ENCODE results near the gene TXNRD2.
A peak's percentile ranks its signal among the peaks of the same experiment; 100 is the strongest.

TXNRD2 gene

DNA sequence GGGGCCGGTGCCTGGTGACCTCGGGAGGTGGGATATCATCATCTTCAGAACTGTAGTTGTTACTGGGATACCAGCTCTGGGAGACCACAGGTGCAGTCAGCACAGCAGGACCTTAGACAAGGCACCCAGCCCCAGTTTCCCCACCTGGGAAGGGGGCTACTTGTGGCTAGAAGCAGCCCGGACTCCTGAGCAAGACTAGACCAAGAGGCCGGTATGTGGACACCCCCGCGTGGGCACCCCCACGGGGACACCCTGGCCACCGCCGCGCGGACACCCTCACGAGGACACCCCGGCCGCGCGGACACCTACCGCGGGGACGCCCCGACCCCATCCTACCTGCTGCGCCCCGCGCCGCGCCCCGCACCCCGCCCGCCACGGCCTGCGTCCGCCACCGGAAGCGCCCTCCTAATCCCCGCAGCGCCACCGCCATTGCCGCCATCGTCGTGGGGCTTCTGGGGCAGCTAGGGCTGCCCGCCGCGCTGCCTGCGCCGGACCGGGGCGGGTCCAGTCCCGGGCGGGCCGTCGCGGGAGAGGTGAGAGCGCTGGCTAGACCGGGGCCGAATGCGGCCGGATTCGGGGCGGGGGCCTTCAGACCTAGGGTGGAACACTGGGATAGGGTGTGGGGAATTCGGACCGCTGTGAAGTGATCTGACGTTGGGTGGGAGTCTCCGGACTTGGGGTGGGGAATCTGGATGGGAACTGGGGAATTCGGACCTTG lies at the start of gene TXNRD2, which contains the start of gene COMT:
TSS of gene TXNRD2 (minus strand) at position 454 of the 718 bp plus-strand sequence. CDS start at position 439, 15 bp downstream.
TSS of gene COMT (plus strand) at position 408 of the 718 bp plus-strand sequence. CDS start 20,755 bp downstream, outside the sequence.
- peak; percentile 75 for DNase-seq (ENCODE audit: low spot score)

GRCh38 chr22:19991395-19991644 lies 49.7 kb upstream of the TXNRD2 start:
- DNase-seq (ENCODE audit: low spot score) = no peak

DNA sequence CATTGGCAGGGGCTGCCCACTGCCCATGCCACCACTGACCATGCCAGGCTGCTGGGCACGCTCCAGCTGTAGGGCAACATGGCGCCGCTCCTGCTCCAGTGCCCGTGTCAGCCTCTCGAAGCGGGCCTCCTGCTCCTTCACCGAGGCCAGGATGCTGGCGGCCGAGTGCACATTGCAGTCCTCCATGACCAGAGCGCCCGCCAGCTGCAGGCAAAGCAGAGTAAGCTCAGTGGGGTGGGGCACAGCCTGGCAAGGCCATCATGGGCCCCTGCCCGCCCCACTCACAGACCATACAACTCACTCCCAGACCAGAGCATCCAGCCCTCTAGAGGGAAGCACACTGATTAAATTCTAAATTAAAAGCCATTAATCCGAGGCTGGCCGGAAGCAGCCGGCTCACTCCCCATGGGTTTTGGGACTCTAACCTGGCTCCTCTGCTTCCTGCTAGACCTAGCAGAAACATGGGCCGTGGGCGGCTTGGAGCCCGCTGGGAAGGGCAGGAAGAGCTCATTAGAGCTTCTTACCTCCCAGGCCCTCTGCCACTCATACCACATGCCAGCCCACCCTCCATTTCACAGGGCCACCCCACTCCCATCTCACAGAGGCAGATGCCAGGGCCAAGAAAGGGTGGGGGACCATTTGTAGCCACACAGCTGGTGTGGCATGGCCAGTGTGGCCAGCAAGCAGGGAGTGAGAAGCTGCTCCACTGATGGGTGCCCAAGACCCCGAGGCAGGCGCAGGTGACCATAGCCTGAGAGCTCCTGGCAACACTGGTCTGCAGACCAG lies 49.2 kb upstream of the TXNRD2 start:
- DNase-seq (ENCODE audit: low spot score) = no peak

GRCh38 chr22:19990188-19990587 lies 48.6 kb upstream of the TXNRD2 start:
- DNase-seq (ENCODE audit: low spot score) = no peak

- DNase-seq (ENCODE audit: low spot score) = no peak
Measured at GRCh38 chr22:19989725-19990067, 48.1 kb upstream of the TXNRD2 start.

GRCh38 chr22:19988965-19989724 lies 47.5 kb upstream of the TXNRD2 start:
- no peak for DNase-seq (ENCODE audit: low spot score)

DNA sequence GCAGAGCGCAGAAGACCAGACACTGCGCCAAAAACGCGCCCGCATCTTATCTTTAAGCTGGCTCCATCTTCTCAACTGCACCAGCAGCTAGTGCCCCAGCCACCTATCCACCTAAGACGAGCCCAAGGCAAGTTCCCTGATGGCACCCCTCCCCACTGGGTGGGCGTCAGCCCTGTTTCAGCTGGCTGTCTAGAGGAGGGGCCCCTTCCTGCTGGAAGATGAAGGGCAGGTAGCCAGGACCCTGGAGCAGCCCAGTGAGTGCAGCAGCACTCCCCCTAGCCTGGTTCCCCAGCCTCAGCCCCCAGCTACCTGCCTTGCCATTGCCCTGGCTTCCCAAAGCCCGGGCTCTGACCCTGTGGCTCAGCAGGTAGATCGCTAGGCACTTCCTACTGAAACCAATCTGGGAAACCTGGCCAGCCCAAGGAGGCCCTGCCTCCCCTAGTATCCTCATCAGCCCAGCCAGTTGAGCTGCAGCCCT lies 46.8 kb upstream of the TXNRD2 start:
- DNase-seq (ENCODE audit: low spot score) = no peak

DNA sequence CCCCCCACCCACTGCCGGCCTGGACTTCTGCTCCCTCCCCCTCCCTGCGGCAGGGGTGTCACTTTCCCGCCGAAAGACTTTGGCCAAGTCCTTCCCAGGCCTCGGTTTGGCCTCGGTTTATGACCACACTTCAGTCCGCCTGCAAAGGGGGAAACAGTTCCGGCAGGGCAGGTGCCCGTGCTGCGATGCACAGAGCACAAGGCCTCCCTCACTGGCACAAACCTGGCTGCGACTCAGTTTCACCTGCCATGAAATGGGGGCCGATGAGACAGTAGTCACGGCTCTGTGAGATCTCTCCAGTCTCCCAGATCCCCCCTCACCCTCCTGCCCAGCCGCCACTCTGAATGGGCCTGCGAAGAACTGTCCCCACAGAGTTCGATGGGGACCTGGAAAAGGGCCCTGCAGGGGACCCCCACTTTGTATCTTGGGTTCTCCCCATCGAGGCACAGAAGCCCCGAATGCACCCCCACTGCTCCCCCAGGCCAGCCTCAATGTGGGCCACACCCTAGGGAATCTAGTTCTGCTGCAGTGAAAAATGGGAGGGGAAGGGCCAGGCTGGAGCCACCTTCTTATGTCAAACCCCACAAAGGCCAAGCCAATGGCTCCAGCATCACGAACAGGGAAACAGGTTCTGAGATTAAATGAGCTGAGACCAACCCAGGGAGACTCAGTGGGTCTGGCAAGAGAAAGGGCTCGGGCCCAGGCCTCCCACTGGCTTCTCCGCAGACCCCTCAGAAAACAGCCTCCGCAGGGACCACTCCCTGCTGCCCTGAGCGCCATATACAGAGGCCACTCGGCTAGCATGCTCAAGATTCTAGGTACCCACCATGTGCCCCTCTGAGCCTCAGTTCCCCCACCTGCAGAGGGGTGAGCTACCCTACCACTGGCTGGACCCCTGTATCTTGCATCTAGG lies 46.0 kb upstream of the TXNRD2 start:
- DNase-seq (ENCODE audit: low spot score) = no peak

DNA sequence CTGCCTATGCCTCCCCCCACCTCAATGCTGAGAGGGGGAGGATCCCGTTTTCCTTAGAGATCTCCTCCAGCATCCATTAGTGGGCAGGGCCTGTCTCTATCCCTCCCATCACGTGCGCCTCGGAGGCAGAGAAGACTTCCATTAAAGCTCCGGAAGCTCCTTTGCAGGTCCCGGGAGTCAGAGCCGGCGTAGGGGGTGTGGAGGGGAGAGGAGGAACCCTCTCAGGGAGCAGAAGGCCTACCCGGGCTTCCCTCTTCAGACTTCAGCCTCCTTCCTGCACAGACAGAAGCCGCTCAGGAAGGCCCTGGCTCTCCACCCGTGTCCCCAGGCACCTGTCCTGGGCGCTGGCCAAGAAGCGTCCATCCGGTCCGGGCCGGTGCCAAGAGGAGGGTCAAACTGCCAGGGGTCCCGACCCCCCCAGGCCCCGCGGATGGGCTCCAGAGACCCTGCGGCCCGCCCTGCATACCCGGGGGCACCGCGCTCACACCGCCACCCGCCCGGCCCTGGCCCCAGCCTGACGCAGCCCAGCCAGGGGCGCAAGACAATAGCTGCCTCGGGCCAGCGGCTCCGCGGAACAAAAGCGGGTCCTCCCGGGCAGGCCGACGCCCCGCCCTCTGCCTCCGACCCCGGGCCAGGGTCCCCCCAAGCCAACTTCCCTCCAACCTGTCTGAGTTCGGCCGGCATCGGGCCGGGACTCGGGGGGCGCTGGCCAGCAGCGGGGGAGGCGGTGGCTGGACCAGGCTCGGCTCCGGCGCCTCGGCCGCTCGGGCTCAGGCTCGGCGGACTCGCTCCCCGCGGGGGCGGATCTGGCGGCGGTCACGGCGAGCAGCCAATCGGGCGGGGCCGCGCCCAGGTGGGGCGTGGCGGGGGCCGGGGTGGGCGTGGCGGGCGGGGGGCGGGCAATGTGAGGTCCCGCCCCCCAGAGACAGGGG lies 45.1 kb upstream of the TXNRD2 start:
- peak; percentile 84 for DNase-seq (ENCODE audit: low spot score)

GRCh38 chr22:19986011-19986409 lies 44.4 kb upstream of the TXNRD2 start:
- DNase-seq (ENCODE audit: low spot score) = no peak

DNA sequence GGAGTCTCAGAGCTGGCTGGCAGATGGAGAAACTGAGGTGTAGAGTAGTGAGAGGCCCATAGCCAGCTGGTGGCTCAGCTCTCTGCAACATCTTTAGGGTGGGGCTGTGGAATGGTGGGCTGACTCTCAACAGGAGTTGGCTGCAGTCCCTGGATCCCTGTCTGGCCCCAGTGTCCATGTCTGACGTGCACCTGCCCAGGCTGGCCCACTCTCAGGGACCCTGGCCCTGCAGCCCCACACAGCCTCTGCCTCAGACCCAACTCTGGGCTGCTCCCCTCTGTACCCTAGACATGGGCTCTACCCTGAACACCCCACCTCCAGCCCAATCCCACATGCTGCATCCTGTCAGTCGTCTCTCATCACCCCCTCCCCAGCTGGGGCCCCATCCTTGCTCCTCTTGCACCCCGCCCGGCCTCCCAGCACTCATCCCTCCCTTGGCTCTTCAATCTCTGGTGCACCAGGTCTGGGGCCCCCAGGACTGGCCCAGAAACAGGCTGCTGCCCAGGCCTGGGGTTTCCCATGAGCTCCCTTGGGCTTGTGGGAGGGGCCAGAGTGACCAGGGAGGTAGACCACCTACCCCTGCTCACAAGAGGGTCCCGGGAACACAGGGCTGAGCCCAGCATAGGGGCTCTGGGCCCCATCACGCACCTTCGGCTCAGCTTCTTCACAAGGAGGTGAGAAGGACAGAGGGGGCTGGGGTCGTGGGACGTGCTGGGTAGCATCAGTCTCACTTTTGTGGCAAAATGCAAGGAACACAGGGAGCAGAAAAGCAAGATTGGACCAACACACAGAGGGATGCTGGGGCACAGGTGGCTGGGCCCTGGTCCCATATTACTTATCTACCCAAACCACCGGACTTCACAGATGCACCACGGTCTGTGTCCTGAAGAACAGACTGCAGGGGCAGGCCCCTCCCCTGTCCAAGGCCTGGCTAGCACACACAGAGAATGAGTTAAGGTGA lies 43.5 kb upstream of the TXNRD2 start:
- DNase-seq (ENCODE audit: low spot score) = no peak

- DNase-seq (ENCODE audit: low spot score) = peak; percentile 88
Measured at GRCh38 chr22:19984201-19984753, 42.7 kb upstream of the TXNRD2 start.

- DNase-seq (ENCODE audit: low spot score) = no peak
Measured at GRCh38 chr22:19983741-19984140, 42.1 kb upstream of the TXNRD2 start.

DNA sequence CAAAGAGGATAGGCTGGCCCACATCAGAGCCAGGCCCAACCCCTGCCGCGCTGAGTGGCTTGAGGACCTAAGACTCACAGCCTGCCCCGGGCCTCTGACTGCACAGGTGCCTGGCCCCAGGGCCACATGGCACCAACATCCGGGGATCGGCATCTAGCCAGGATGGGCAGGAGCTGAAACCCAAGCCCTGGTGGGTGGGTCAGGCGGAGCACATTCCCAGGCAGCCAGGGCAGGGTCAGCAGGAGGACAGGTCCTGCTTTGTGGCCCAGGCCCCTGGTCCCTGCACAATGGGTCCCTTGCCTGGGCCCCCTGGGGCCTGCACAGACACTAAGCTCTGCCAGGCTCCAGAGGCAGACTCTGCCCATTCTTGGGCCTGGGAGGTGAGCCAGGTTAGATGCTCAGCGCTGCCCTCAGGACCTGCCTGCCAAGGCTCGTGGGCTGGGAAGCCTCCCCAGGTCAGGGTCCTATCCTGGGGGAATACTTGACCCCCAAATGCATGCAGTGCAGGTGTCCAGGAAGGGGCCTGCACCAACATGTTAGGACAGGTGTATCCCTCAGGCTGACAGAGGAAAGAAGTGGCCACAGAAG lies 41.5 kb upstream of the TXNRD2 start:
- no peak for DNase-seq (ENCODE audit: low spot score)

- DNase-seq (ENCODE audit: low spot score) = no peak
Measured at GRCh38 chr22:19981961-19982920, 40.6 kb upstream of the TXNRD2 start.

- DNase-seq (ENCODE audit: low spot score) = no peak
Measured at GRCh38 chr22:19981171-19981960, 39.7 kb upstream of the TXNRD2 start.

DNA sequence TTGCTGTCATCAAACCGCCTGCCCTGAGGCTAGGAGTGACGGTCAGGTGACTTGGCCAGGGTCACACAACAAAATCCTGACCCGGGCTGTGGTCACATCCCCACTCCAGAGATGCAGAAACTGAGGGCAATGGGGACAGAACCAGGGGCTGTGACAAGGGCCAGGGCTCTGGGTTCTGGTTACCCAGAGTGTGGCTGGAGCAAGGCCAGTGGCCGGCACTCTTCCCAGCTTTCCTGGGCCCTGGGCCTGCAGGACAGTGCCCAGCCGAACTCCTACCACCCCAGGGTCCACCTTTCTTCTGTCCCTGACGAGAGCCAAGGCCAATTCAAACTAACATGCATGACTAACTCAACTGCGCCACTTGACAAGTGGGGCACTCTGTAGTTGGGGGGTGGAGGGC lies 39.1 kb upstream of the TXNRD2 start:
- DNase-seq (ENCODE audit: low spot score) = no peak
